ENCODE results near the gene WDR77.

DNA sequence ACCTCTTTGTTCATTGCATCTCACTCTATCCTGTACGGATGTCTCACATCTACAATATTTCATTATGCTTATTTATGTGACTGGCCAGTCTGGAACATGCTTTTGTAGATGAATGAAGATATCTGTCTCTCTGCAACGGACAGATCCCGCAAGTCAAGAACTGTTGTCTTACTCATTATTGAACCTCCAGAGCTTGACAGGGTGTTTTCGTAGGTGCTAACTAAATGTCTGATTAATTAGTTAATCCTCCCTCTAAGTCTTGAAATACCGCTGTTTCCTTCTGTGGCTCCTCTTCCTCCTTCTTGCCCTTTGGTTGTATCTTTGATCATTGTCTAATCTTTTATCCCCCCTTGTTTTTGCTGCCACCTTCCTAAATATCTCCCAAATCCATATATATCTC, 21.5 kb upstream of the WDR77 start:
- TF ChIP-seq ZSCAN31 (CRISPR knock-in tag; IDR thresholded peaks at IDR 0.05; ENCODE audit: low read depth) (no peak), ETV5 (CRISPR knock-in tag; IDR thresholded peaks at IDR 0.05; ENCODE audit: borderline replicate concordance) (no peak), ZNF205 (CRISPR knock-in tag; IDR thresholded peaks at IDR 0.05) (no peak)
- TF ChIP-seq, protein P1, sequence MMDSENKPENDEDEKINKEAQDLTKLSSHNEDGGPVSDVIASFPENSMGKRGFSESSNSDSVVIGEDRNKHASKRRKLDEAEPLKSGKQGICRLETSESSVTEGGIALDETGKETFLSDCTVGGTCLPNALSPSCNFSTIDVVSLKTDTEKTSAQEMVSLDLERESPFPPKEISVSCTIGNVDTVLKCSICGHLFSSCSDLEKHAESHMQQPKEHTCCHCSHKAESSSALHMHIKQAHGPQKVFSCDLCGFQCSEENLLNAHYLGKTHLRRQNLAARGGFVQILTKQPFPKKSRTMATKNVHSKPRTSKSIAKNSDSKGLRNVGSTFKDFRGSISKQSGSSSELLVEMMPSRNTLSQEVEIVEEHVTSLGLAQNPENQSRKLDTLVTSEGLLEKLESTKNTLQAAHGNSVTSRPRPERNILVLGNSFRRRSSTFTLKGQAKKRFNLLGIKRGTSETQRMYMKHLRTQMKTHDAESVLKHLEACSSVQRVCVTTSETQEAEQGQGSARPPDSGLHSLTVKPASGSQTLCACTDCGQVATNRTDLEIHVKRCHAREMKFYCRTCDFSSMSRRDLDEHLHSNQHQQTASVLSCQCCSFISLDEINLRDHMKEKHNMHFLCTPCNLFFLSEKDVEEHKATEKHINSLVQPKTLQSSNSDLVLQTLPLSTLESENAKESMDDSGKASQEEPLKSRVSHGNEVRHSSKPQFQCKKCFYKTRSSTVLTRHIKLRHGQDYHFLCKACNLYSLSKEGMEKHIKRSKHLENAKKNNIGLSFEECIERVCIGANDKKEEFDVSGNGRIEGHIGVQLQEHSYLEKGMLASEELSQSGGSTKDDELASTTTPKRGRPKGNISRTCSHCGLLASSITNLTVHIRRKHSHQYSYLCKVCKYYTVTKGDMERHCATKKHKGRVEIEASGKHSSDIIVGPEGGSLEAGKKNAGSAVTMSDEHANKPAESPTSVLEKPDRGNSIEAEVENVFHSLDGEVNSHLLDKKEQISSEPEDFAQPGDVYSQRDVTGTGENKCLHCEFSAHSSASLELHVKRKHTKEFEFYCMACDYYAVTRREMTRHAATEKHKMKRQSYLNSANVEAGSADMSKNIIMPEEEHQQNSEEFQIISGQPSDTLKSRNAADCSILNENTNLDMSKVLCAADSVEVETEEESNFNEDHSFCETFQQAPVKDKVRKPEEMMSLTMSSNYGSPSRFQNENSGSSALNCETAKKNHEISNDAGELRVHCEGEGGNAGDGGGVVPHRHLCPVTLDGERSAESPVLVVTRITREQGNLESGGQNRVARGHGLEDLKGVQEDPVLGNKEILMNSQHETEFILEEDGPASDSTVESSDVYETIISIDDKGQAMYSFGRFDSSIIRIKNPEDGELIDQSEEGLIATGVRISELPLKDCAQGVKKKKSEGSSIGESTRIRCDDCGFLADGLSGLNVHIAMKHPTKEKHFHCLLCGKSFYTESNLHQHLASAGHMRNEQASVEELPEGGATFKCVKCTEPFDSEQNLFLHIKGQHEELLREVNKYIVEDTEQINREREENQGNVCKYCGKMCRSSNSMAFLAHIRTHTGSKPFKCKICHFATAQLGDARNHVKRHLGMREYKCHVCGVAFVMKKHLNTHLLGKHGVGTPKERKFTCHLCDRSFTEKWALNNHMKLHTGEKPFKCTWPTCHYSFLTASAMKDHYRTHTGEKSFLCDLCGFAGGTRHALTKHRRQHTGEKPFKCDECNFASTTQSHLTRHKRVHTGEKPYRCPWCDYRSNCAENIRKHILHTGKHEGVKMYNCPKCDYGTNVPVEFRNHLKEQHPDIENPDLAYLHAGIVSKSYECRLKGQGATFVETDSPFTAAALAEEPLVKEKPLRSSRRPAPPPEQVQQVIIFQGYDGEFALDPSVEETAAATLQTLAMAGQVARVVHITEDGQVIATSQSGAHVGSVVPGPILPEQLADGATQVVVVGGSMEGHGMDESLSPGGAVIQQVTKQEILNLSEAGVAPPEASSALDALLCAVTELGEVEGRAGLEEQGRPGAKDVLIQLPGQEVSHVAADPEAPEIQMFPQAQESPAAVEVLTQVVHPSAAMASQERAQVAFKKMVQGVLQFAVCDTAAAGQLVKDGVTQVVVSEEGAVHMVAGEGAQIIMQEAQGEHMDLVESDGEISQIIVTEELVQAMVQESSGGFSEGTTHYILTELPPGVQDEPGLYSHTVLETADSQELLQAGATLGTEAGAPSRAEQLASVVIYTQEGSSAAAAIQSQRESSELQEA (CRISPR knock-in tag; IDR thresholded peaks at IDR 0.05; ENCODE audit: not compliant biosample characterization) = no peak
- TF ChIP-seq, protein P2, sequence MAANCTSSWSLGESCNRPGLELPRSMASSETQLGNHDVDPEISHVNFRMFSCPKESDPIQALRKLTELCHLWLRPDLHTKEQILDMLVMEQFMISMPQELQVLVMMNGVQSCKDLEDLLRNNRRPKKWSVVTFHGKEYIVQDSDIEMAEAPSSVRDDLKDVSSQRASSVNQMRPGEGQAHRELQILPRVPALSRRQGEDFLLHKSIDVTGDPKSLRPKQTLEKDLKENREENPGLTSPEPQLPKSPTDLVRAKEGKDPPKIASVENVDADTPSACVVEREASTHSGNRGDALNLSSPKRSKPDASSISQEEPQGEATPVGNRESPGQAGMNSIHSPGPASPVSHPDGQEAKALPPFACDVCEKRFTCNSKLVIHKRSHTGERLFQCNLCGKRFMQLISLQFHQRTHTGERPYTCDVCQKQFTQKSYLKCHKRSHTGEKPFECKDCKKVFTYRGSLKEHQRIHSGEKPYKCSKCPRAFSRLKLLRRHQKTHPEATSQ (CRISPR knock-in tag; IDR thresholded peaks at IDR 0.05; ENCODE audit: borderline replicate concordance) = no peak
- TF ChIP-seq, protein P3, sequence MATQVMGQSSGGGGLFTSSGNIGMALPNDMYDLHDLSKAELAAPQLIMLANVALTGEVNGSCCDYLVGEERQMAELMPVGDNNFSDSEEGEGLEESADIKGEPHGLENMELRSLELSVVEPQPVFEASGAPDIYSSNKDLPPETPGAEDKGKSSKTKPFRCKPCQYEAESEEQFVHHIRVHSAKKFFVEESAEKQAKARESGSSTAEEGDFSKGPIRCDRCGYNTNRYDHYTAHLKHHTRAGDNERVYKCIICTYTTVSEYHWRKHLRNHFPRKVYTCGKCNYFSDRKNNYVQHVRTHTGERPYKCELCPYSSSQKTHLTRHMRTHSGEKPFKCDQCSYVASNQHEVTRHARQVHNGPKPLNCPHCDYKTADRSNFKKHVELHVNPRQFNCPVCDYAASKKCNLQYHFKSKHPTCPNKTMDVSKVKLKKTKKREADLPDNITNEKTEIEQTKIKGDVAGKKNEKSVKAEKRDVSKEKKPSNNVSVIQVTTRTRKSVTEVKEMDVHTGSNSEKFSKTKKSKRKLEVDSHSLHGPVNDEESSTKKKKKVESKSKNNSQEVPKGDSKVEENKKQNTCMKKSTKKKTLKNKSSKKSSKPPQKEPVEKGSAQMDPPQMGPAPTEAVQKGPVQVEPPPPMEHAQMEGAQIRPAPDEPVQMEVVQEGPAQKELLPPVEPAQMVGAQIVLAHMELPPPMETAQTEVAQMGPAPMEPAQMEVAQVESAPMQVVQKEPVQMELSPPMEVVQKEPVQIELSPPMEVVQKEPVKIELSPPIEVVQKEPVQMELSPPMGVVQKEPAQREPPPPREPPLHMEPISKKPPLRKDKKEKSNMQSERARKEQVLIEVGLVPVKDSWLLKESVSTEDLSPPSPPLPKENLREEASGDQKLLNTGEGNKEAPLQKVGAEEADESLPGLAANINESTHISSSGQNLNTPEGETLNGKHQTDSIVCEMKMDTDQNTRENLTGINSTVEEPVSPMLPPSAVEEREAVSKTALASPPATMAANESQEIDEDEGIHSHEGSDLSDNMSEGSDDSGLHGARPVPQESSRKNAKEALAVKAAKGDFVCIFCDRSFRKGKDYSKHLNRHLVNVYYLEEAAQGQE (IDR thresholded peaks at IDR 0.05; ENCODE audit: borderline replicate concordance in 1 of 2, low read depth in 1 of 2, low read length in 2 of 2) = no peak

Measured in HepG2 (cell line).